Measurements from ENCODE around the gene TAMALIN. TPM values are rescaled to one million over a fixed set of nuclear protein-coding genes. Genes with fewer than 3 reads are reported as not detected.

TAMALIN gene
- total RNA-seq, 1 experiment from 2014 or later, result 0.58 TPM

DNA sequence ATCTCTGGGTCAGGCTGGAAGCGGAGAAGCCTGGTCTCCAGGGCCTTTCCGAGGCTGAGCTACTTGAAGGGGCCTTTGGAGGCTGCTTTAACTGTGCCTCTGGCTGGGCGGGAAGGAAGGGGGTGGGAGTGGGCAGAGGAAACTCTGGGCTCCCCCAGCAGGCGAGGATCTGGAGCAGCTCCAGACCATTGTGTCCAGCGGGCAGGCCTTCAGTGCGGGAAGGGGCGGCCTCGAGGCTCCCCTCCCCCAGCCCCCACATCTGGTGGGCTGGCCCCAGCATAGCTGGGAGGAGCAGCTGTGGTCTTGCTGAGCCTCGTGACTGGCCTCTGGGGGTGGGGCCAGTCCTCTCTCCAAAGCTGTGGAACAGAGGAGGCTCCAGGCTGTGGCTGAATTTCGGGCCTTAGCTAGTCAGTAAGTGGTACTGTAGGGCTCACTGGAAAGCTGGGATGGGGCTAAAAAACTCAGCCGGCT is 3.4 kb downstream of the TAMALIN start:
- H3K4me1 ChIP-seq (ENCODE audit: insufficient read depth, low read length), result no peaks in the 10 kb centered on the region
- no peak overlapping the region for H3K4me2 ChIP-seq (ENCODE audit: low read length)
- no peaks in the 10 kb centered on the region for H3F3A ChIP-seq (ENCODE audit: low read length, unreplicated experiment)
- no peak overlapping the region for H2AFZ ChIP-seq (ENCODE audit: low read length)
- H3K9ac ChIP-seq (ENCODE audit: low read length), result no peak overlapping the region
- intact Hi-C loops (cut with micrococcal nuclease), result no loop called here
- no TSS peak for BruUV-seq (replicated peaks)
- no peak for TF ChIP-seq EZH2phosphoT487 (IDR thresholded peaks at IDR 0.05; ENCODE audit: borderline replicate concordance, low read length)
- no peak for TF ChIP-seq EZH2 (IDR thresholded peaks at IDR 0.05; ENCODE audit: low read length, unreplicated experiment)
- TF ChIP-seq, protein P1, sequence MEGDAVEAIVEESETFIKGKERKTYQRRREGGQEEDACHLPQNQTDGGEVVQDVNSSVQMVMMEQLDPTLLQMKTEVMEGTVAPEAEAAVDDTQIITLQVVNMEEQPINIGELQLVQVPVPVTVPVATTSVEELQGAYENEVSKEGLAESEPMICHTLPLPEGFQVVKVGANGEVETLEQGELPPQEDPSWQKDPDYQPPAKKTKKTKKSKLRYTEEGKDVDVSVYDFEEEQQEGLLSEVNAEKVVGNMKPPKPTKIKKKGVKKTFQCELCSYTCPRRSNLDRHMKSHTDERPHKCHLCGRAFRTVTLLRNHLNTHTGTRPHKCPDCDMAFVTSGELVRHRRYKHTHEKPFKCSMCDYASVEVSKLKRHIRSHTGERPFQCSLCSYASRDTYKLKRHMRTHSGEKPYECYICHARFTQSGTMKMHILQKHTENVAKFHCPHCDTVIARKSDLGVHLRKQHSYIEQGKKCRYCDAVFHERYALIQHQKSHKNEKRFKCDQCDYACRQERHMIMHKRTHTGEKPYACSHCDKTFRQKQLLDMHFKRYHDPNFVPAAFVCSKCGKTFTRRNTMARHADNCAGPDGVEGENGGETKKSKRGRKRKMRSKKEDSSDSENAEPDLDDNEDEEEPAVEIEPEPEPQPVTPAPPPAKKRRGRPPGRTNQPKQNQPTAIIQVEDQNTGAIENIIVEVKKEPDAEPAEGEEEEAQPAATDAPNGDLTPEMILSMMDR (conservative IDR thresholded peaks at IDR 0.05; ENCODE audit: low read depth, low read length), result no peak
- no peaks in the 10 kb centered on the region for H4K20me1 ChIP-seq (ENCODE audit: low read length)
- DNase-seq (no peak), ATAC-seq (no peak)
- H3K9me2 ChIP-seq (replicated peaks; ENCODE audit: low read length), result no peaks in the 10 kb centered on the region
- H3K27ac ChIP-seq (ENCODE audit: low read length), result no peak overlapping the region
- H3K36me3 ChIP-seq (ENCODE audit: low read depth, low read length), result no peaks in the 10 kb centered on the region
- POLR2A ChIA-PET (ENCODE audit: unreplicated experiment), result no interaction called here
- CTCF ChIA-PET, result no interaction called here
- H3K27me3 ChIP-seq (ENCODE audit: low read length), result no peaks in the 10 kb centered on the region
- no peaks in the 10 kb centered on the region for H3K9me3 ChIP-seq (ENCODE audit: low read length)
- H3K79me2 ChIP-seq (ENCODE audit: low read length), result no peaks in the 10 kb centered on the region
- H3K4me3 ChIP-seq (ENCODE audit: low read length), result no peak overlapping the region

DNA sequence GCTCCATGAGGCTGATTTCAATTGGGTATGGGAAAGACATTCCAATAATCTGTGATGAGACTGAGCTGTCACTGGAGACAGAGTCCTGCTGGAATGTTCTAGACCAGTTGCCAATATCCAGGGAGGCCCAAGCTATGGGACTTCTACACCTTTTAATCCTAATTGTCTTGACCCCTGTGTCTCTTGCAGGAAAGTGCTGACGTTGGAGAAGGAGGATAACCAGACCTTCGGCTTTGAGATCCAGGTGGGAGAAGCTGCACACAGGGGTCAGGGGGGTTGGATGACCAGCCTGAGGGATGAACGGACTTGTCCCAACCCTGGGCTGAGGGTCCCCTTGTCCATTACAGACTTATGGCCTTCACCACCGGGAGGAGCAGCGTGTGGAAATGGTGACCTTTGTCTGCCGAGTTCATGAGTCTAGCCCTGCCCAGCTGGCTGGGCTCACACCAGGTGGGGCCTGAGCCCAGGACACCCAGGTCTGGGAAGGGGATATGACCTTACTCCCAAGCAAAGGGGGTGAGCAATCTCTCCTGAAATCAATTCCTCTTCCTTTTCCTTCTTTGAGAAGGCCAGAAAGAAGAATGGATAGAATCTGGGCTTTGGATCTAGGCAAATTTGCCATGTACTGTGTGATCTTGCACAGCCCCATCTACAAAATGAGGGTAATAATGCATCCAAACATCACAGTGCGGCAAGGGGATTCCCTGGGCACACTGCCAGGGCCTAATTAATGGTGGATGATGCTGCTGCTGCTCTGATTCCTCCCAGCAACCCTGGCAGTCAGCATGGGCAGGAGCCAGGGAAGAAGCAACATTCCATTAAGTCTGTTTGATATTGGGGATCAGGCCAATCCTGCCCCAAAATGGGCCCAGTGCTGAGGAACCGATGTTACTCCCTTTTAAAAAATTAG is 4.2 kb downstream of the TAMALIN start:
- Histone ChIP-seq H3F3A (ENCODE audit: low read length, unreplicated experiment) (no peaks in the 10 kb centered on the region), H3K4me2 (ENCODE audit: low read length) (no peak overlapping the region), H3K9me3 (ENCODE audit: low read length) (no peaks in the 10 kb centered on the region), H3K36me3 (ENCODE audit: low read depth, low read length) (no peaks in the 10 kb centered on the region), H3K27me3 (ENCODE audit: low read length) (no peaks in the 10 kb centered on the region), H3K4me3 (ENCODE audit: low read length) (no peak overlapping the region), H3K9me2 (replicated peaks; ENCODE audit: low read length) (no peaks in the 10 kb centered on the region), H3K79me2 (ENCODE audit: low read length) (no peaks in the 10 kb centered on the region), H2AFZ (ENCODE audit: low read length) (no peak overlapping the region), H3K4me1 (ENCODE audit: insufficient read depth, low read length) (no peaks in the 10 kb centered on the region), H3K9ac (ENCODE audit: low read length) (no peak overlapping the region), H4K20me1 (ENCODE audit: low read length) (no peaks in the 10 kb centered on the region), H3K27ac (ENCODE audit: low read length) (no peak overlapping the region)
- BruUV-seq (replicated peaks), result no TSS peak
- DNase-seq (no peak), ATAC-seq (no peak)
- TF ChIP-seq EZH2phosphoT487 (IDR thresholded peaks at IDR 0.05; ENCODE audit: borderline replicate concordance, low read length), result no peak
- TF ChIP-seq EZH2 (IDR thresholded peaks at IDR 0.05; ENCODE audit: low read length, unreplicated experiment), result no peak
- TF ChIP-seq, protein P1 (conservative IDR thresholded peaks at IDR 0.05; ENCODE audit: low read depth, low read length), result no peak
- intact Hi-C loops (cut with micrococcal nuclease), result no loop called here
- POLR2A ChIA-PET (ENCODE audit: unreplicated experiment), result no interaction called here
- CTCF ChIA-PET, result no interaction called here

DNA sequence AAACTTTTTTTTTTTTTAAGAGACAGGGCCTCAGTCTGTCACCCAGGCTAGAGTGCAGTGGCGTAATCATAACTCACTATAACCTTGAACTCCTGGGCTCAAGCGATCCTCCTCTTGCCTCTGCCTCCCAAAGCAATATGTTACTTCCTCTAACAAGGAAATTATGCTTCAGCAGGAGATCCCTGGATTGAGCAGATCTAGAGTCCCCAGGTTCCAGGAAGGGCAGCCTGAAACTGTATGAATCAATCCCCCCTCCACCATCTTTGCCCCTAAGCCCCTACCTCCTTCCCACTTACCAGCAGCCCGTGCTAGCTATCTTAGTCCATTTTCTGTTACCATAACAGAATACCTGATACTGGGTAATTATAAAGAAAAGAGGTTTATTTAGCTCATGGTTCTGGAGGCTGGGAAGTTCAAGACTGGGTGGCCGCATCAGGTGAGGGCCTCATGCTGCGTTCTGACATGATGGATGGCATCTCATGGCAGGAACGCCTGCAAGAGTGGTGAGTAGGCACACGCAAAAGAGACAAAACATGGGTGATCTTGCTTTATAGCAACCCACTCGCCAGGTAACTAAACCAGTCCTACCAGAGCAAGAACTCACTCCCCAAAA is 5.0 kb downstream of the TAMALIN start:
- no peaks in the 10 kb centered on the region for H3K9me2 ChIP-seq (replicated peaks; ENCODE audit: low read length)
- H3K4me3 ChIP-seq (ENCODE audit: low read length), result no peak overlapping the region
- no peaks in the 10 kb centered on the region for H3K36me3 ChIP-seq (ENCODE audit: low read depth, low read length)
- no peaks in the 10 kb centered on the region for H3K9me3 ChIP-seq (ENCODE audit: low read length)
- no peak overlapping the region for H3K27ac ChIP-seq (ENCODE audit: low read length)
- H3F3A ChIP-seq (ENCODE audit: low read length, unreplicated experiment), result no peaks in the 10 kb centered on the region
- H3K4me1 ChIP-seq (ENCODE audit: insufficient read depth, low read length), result no peaks in the 10 kb centered on the region
- intact Hi-C loops (cut with micrococcal nuclease), result no loop called here
- no peak for DNase-seq
- no peak for TF ChIP-seq EZH2 (IDR thresholded peaks at IDR 0.05; ENCODE audit: low read length, unreplicated experiment)
- TF ChIP-seq EZH2phosphoT487 (IDR thresholded peaks at IDR 0.05; ENCODE audit: borderline replicate concordance, low read length), result no peak
- TF ChIP-seq, protein P1 (conservative IDR thresholded peaks at IDR 0.05; ENCODE audit: low read depth, low read length), result no peak
- ATAC-seq, result no peak
- H3K79me2 ChIP-seq (ENCODE audit: low read length), result no peaks in the 10 kb centered on the region
- no peaks in the 10 kb centered on the region for H4K20me1 ChIP-seq (ENCODE audit: low read length)
- BruUV-seq (replicated peaks), result no TSS peak
- no peak overlapping the region for H3K4me2 ChIP-seq (ENCODE audit: low read length)
- CTCF ChIA-PET, result no interaction called here
- H3K9ac ChIP-seq (ENCODE audit: low read length), result no peak overlapping the region
- H3K27me3 ChIP-seq (ENCODE audit: low read length), result no peaks in the 10 kb centered on the region
- H2AFZ ChIP-seq (ENCODE audit: low read length), result no peak overlapping the region
- POLR2A ChIA-PET (ENCODE audit: unreplicated experiment), result no interaction called here
